ENCODE measurements around the gene CNTFR. TPM values are rescaled to one million over a fixed set of nuclear protein-coding genes. Genes with fewer than 3 reads are reported as not detected.

Gene CNTFR
- total RNA-seq, 1 donor from 2014 or later = 7.8 TPM

GRCh38 chr9:34520505-34521385 is 68.8 kb downstream of the CNTFR start:
- DNase-seq (no peak), ATAC-seq (ENCODE audit: poor library complexity) (no peak)
- intact Hi-C loops (cut with DNase I) = no loop called here

- intact Hi-C loops (cut with DNase I) = no loop called here
- ATAC-seq (ENCODE audit: poor library complexity) = no peak
- DNase-seq = no peak
Measured at GRCh38 chr9:34520096-34520495, 69.4 kb downstream of the CNTFR start.

GRCh38 chr9:34519321-34520020 is 70.1 kb downstream of the CNTFR start:
- no peak for DNase-seq
- intact Hi-C loops (cut with DNase I) = no loop called here
- no peak for ATAC-seq (ENCODE audit: poor library complexity)

- no peak for ATAC-seq (ENCODE audit: poor library complexity)
- DNase-seq = no peak
- intact Hi-C loops (cut with DNase I) = no loop called here
Measured at GRCh38 chr9:34518896-34519295, 70.6 kb downstream of the CNTFR start.

- intact Hi-C loops (cut with DNase I) = no loop called here
- no peak for ATAC-seq (ENCODE audit: poor library complexity)
Measured at GRCh38 chr9:34518110-34518616, 71.4 kb downstream of the CNTFR start.

GRCh38 chr9:34517185-34517584 is 72.3 kb downstream of the CNTFR start:
- no peak for ATAC-seq (ENCODE audit: poor library complexity)
- DNase-seq = no peak
- intact Hi-C loops (cut with DNase I) = no loop called here

More at GRCh38 chr9:34518110-34518616, 71.4 kb downstream of the CNTFR start:
- no peak for DNase-seq

- ATAC-seq (ENCODE audit: poor library complexity) (no peak), DNase-seq (no peak)
- intact Hi-C loops (cut with DNase I) = no loop called here
Measured at GRCh38 chr9:34515959-34516358, 73.6 kb downstream of the CNTFR start.

- intact Hi-C loops (cut with DNase I) = no loop called here
- ATAC-seq (ENCODE audit: poor library complexity) (no peak), DNase-seq (no peak)
Measured at GRCh38 chr9:34514816-34515215, 74.7 kb downstream of the CNTFR start.

GRCh38 chr9:34514401-34514800 is 75.1 kb downstream of the CNTFR start:
- ATAC-seq (ENCODE audit: poor library complexity) (no peak), DNase-seq (no peak)
- intact Hi-C loops (cut with DNase I) = no loop called here

- DNase-seq (no peak), ATAC-seq (ENCODE audit: poor library complexity) (peak; percentile 45)
- intact Hi-C loops (cut with DNase I) = no loop called here
Measured at GRCh38 chr9:34513567-34514214, 75.8 kb downstream of the CNTFR start.

- intact Hi-C loops (cut with DNase I) = no loop called here
Measured at GRCh38 chr9:34512131-34513078, 77.1 kb downstream of the CNTFR start.

GRCh38 chr9:34510497-34511468 is 78.7 kb downstream of the CNTFR start:
- intact Hi-C loops (cut with DNase I) = no loop called here
- ATAC-seq (ENCODE audit: poor library complexity) (no peak), DNase-seq (no peak)

More at GRCh38 chr9:34512131-34513078, 77.1 kb downstream of the CNTFR start:
- no peak for DNase-seq
- ATAC-seq (ENCODE audit: poor library complexity) = no peak

GRCh38 chr9:34508951-34509350 is 80.6 kb downstream of the CNTFR start:
- intact Hi-C loops (cut with DNase I) = no loop called here
- ATAC-seq (ENCODE audit: poor library complexity) (no peak), DNase-seq (no peak)

GRCh38 chr9:34508463-34508862 is 81.1 kb downstream of the CNTFR start:
- intact Hi-C loops (cut with DNase I) = no loop called here
- ATAC-seq (ENCODE audit: poor library complexity) (no peak), DNase-seq (no peak)

- no peak for DNase-seq
- intact Hi-C loops (cut with DNase I) = no loop called here
- ATAC-seq (ENCODE audit: poor library complexity) = no peak
Measured at GRCh38 chr9:34507966-34508365, 81.6 kb downstream of the CNTFR start.

- intact Hi-C loops (cut with DNase I) = no loop called here
- ATAC-seq (ENCODE audit: poor library complexity) (no peak), DNase-seq (no peak)
Measured at GRCh38 chr9:34507556-34507955, 82.0 kb downstream of the CNTFR start.

- intact Hi-C loops (cut with DNase I) = no loop called here
- ATAC-seq (ENCODE audit: poor library complexity) (no peak), DNase-seq (no peak)
Measured at GRCh38 chr9:34506623-34507022, 82.9 kb downstream of the CNTFR start.

Measured in Right ventricle myocardium superior (tissue), 1 donor.